ENCODE measurements around the gene AGAP3.

Gene AGAP3

DNA sequence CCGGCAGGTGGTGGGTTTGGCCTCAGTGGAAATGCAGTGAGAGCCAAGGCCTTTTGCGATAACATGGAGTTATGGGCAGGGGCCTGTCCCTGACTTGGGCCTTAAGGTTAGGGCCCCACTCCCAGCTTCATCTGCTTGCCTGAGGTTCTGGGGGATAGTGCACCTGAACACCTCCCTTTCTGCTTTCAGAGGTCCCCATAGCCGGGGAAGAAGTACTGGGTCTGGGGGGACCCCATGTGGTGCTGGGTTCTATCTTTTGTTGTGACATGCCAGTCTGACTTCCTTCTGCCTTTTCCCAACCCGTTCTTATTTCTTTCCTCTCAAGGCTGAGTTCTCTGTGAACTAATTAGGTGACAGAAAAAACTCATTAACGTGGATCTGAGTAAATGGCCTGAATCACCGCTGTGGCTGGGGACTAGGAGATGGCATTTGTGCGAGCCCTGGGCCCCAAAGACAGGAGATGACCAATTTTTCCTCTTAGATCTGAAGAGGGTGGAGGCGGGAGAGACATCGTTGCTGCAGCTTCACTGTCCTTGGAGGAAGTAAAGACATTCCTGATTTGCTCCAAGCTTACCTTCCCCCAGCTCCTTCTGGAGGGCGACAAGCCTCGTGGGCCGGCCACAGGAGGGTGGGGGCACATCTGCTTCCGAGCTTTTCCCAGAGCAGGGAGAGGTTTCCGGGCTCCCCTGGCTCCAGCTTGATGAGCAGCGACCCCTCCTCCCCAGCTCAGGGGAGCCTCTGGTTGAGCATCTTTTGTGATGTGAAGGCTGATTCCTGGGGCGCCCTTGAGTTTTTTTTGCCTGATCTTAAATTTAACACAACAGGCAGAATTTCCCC lies 2.0 kb downstream of the AGAP3 start:
- DNase-seq (ENCODE audit: low read depth), result no peak

DNA sequence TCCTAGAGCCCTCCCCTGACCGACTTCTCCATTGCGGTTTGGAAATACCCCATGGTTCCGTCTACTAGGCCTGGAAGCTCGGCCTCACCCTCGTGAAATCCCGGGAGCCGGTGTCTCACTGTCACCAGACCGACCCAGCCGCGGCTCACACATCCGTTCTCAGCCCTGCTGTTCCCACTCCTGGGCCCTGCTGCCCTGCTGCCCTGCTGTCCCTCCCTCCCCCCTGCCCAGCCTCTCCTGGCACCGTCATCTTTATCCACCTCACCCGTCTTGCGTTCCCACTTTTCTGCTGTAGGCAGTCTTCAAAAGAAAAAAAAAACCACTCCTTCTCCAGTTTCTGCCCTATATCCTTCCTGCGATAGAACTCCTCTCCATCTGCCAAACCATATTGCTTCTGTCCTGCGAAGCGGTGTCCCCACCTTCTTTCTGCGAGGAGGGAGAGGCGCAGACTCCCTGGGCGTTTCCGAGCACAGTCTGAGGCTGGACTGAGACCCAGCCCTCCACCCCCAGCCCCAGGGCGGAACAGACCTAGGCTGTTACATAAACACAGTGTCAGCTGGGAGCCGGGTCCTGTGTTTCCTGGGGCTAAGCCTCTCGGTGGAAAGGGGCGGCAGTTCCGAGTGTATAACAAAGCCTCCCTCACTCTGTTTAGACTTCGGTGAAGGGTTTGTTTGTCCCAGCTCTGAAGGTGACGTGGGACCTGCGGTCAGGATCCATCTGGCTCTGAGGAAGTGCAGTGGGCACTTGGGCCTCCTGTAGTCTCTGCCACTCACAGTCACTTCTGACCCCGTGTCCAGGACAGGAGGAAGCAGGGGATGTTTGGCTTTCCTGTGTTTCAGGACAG lies 2.8 kb downstream of the AGAP3 start:
- DNase-seq (ENCODE audit: low read depth), result no peak

DNA sequence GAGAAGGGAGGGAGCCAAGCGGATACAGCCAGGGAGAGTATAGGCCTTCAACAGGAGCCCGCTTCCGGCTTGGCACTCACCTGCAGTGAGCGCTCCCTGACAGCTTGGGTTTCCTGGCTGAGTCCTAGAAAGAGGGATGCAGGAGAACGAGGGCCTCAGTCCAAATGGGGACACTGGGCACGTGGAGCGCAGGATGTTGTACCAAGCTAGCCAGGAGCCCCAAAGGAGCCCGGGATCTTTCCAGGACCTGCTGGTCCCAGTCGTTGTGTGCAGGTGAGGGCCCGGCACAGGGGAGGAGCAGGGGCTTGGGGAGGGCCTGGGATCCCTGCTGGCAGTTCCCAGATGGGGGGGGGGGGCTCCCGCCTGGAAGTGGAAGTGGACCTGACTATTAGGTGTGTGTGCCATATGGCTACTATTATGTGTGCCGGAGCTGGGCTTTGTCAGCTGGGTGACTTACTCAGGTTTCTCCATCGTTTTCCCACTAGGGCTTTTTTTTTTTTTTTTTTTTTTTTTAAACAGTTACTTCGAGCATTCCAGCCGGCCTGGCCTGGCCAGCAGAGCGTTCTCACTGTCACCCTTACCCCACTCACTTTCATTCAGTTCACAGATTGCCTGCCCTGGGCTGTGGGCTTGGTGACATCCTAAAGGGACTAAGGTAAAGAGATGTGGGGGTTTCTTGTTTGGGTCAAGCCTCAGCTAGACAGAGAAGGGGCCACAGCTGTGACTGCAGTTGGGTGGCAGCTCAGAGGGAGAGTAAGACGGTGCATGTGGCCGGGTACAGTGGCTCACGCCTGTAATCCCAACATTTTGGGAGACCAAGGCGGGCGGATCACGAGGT lies 3.8 kb downstream of the AGAP3 start:
- no peak for DNase-seq (ENCODE audit: low read depth)

DNA sequence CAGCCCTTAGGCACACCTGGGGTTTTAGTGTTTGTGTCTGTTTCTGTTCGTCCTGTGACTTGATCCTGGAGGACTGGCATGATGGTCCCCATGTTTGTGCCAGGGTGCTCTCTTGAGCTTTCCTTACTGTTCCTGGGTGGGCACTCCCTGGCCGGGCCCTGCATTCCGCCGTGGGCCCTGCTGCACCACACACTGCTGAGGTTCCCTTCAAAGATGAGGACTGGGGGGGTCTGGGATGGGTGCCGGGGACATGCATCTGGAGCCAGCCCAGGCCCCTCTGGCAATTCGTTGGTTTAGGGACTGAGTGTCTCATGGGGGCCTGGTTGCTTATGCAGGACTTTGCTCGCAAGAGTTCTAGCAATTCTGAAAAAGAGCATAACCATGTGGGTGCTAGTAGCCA lies 4.7 kb downstream of the AGAP3 start:
- no peak for DNase-seq (ENCODE audit: low read depth)

DNA sequence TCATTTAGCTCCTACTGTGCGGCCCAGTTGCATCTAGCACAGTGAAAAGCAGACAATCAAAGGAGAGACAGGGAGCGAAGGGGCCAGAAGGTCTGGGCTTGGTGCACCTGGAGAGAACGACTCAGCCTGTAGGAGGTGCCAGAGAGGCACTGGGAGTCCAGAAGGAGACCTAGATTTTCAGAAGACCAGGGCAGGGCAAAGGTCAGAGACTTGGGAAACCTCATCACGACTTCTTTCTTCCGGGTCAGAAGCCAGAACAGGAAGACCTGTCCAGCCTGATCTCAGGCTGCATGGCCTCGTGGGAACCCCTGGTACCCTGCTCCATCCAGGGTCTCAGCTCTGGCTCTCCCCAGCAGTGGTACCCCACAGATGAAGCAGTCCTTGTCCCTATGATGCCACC lies 5.2 kb downstream of the AGAP3 start:
- DNase-seq (ENCODE audit: low read depth), result no peak

DNA sequence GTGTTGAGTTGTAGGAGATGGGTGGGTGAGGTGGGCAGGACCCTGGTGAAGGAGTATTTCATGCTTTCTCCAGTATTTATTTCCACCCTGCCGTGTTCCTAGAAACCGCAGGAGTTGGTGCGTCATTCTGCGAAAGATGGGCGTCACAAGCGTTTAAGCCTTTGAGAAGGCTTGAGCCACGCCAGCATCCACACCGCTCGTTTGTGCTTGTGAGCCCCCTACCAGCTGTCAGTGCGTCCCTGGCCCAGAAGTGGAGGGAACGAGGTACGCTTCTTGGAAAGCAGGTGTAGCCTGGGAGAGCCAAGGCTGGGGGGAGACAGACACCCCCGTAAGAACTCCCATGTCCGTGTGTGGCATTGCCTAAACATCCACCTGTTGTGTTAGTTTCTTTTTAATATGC lies 5.7 kb downstream of the AGAP3 start:
- DNase-seq (ENCODE audit: low read depth), result no peak

DNA sequence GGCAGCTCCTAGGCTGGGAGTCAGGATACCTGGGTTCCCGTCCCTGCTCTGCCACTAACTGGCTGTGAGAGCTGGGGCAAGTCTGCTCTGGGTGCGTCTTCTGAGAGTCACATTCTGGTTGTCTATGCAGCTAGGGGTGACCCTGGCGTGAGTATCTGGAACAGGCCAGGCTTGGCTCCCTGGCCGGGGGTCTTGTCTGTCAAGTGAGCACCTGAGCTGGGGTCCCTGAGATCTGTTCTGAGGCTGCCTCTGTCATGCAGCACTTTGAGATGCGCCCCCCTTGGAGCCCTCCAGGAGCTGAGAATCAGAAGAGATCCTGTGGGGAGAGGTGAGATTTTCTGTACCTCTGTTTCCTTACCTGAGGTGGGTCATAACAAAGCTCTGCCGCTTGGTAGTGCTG lies 7.5 kb downstream of the AGAP3 start:
- DNase-seq (ENCODE audit: low read depth), result no peak

DNA sequence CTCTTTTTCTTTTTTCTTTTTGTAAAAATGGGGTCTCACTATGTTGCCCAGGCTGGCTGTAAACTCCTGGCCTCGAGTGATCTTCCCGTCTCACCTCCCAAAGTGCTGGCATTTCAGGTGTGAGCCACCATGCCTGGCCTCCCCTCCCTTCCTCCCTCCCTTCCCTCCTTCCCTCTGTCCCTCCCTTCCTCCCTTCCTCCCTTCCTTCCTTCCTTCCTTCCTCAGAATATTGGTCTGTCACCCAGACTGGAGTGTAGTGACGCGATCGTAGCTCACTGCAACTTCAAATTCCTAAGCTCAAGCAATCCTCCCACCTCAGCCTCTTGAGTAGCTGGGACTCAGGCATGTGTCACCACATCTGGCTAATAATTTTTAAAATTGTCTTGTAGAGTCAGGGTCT lies 8.4 kb downstream of the AGAP3 start:
- DNase-seq (ENCODE audit: low read depth), result no peak

DNA sequence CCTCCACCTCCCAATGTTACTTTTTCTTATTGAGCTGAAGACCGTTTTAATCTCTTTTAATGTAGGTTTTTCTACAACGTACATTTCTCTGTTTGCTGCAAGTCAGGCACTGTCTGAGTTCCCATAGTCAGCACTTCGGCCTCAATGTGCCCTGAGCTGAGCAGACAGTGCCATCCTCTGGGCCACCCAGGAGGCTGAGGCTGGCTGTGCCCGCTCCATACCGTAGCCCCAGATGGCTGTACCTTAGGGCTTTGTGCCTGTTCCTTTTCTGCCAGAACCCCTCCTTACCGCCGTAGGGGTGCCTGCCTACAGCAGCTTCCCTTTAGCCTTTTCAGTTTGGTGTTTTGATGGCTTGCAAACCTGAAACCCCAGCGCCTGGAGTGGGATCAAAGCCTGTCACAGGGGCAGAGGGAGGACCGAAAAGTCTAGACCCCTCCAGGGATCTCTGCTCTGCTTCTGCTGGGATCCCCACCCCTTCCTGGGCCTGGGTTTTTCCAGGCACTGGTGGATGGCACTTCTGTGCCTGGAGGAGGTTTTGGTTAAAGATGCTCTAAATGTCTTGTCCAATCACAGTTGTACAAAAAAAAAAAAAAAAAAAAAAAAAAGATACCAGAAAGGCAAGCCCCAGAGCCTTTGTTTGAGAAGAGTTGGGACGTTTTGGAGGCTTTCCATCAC lies 9.0 kb downstream of the AGAP3 start:
- DNase-seq (ENCODE audit: low read depth), result no peak

DNA sequence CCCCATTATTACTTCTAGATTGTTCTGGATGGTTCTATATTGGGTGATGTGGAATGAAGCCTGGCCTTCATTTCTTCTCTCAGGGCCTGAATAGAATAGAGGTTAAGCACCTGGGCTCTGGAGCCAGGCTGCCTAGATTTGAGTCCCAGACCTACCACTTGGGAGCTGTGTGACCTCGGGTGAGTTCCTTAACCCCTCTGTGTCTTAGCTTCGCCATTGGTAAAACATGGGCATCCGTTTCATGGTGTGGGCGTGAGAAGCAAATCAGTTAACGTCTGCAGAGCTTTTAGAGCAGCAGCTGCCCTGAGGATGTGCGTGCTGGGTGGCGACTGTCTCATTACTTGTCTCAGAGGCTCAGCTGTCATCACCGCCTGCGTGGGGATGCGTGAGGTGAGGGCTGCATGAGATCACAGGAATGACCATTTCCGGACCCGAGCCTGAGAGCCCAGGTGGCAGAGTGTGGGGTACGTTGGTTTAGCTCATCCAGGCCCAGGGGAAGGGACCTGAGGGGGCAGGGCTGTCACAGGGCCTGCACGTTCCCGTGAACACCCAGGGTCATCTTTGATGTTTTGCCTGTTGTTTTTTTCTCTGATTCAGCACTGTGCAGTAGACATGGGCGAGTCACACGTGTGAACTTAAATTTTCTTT lies 9.7 kb downstream of the AGAP3 start:
- DNase-seq (ENCODE audit: low read depth), result no peak

DNA sequence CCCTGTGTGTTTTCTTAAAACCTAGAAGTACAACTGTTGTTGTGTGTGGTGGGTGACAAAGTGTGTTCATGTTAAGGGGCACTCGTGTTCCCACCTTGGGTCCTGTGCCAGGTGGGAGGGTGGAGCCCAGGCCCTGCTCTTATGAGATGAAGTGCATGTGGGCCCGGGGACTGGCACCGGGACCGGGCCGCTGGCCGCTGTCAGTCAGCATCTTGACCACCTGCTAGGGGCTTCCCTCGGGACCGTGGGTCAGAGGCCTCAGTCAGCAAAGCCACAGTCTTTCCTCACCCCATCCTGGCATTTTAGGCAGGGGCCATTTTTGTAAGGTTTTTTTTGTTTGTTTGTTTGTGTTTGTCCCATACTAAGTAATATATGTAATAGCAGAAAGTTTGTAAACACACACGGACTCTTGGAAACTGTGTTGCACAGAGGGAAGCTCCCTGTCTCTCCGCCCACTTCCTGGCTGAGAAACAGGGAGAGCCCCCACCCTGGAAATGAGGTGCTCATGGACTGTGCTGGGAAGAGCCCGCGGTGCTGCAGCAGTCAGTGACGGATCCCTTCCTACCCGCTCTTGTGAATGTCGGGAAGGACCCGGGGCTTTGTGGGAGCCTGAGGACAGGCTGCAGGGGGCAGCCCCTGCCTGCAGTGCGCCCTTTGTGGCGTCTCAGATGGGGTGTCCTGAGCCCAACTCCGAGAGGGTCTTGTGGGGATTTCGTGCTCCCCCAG lies 13.4 kb downstream of the AGAP3 start:
- DNase-seq (ENCODE audit: low read depth), result no peak

DNA sequence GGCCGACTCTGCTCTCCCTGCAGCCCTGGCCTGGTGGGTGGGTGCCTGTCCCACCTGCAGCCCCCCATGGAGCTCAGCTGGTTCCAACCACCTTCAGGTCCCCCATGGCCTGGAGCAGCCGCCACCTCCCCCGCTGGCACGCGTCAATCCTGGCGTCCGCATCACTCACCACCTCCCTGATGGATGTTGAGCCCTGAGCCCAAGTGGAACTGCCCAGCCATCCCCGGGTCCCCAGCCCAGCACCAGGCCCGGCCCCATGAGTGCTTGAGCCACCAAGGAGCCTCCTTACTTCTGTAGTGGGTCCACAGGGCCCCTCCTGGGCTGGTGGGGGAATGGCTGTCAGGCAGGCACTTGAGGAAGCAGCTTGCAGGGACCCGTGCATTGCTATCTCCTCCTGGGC lies 14.6 kb downstream of the AGAP3 start:
- no peak for DNase-seq (ENCODE audit: low read depth)

DNA sequence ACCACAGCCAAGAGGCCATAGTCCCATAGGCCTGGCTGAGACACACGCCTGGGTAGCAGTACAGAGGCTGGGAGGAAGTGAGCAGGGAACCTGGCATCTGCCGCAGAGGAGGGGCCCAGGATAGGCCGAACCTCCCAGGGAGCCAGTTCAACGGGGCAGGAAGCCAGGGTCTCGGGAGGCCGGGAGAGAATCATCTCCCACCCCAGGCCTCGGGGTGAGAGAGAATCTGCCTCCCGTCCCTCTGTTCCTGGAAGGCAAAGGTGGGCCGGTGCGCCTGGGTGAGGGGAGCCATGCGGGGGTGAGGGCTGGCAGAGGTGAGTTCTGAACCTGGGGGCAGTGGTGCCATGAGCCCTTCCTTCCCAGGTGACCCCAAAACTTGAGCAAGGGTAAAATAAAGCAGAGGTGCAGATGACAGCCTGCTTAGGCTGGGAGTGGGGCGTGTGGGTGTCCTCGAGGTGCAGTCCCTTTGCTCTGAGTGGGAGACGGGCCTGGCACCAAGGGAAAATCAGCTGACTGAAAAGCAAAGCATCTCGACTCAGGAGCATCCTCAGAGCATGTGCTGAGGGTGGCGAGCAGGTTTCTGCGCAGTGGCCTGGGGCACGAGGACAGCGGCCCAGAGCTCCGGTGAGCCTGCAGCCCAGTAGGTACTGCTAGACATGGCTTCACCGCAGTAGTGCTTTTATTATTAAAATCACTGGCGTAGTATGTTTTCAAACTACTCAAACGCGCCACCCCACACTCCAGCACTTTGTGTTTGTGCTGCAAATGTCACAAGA lies 15.5 kb downstream of the AGAP3 start:
- no peak for DNase-seq (ENCODE audit: low read depth)

DNA sequence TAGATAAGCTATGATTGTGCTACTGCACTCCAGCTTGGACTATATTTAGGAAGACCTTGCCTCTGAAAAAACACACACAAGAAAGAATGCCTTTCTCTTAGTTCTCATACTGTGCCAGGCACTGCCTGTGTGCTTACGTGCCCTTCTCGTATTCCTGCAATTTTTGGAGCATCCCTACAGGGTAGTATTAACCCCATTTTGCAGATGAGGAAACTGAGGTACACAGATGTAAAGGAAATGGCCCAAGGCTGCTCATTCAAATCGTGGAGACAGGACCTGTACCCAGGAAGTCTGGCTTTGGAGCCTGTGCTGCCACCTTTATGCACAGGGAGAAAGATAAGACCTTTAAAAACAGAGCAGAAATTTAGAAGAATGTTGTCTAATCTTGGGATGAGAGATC lies 16.7 kb downstream of the AGAP3 start:
- no peak for DNase-seq (ENCODE audit: low read depth)

DNA sequence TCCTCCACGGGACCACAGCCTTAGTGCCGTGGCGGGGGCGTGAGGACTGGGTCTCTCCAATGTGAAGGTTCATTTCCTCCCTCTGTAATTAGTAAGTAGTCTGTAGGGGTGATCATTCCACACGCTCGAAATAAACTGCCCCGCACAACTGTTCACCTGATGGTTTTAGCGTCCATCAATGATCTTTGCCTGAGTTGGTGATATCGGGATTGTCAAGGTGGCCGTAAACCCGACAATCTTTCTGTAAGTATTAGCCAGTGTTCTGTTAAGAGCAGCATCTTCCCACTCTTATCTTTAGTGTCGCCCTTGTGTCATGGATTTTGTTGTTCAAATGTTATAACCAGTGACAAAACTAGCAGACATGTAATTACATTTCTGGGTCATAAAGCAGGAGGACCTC lies 17.7 kb downstream of the AGAP3 start:
- DNase-seq (ENCODE audit: low read depth), result no peak

DNA sequence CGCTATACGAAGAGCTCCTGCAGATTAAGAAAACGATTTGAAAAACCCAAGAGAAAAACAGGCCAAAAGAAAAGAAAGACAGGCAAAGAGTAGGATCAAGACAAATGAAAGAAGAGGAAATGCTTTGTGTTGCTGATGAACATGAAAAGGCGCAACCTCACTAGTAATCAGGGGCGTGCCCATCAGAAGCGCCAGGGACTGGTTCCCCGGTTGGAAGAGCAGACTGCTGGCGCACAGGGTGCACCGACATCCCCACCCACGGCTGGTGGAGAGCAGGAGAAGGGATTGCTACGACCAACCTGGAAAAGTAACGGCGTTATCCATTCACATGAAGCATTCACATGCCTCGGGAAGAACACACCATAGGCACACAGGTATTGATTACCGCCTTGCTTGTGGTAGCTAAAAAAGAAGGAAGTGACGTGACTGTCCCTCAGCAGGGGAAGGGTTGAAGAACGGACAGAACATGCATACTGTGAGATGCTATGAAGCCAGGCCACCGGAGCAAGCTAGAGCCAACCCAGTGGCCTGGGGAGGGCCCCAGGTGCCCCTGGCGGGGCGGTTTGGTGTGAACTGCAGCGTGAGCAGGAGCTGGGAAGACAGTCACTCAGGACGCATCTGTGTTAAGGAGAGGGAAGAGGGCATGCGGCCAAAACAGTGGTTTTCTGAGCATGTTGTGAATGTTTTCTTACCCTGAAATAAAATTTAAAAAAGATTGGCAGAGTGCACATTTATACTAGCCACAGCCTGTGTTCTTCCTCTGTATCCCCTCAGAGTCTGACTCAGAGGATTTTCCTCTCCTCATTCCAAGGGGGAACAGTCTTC lies 18.3 kb downstream of the AGAP3 start:
- DNase-seq (ENCODE audit: low read depth), result no peak

DNA sequence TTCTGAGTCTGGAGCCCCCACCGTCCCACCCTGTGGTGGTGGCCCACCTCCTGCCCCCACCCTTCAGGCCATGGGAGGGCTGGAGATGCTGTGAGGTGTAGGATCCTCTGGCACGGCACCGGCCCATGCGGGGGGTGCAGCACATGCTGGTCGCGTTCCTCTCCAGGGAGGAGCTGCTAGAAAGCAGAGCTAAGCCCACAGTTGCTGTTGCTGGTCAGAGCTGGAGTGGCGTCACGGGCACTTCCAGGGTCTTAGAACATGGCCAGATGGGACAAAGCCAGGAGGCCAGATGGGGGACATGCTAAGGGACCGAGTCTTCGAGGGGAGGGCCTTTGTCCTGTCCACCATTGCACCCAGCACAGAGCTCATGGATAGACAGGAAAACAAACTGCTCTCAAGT lies 21.6 kb downstream of the AGAP3 start:
- DNase-seq (ENCODE audit: low read depth), result no peak

DNA sequence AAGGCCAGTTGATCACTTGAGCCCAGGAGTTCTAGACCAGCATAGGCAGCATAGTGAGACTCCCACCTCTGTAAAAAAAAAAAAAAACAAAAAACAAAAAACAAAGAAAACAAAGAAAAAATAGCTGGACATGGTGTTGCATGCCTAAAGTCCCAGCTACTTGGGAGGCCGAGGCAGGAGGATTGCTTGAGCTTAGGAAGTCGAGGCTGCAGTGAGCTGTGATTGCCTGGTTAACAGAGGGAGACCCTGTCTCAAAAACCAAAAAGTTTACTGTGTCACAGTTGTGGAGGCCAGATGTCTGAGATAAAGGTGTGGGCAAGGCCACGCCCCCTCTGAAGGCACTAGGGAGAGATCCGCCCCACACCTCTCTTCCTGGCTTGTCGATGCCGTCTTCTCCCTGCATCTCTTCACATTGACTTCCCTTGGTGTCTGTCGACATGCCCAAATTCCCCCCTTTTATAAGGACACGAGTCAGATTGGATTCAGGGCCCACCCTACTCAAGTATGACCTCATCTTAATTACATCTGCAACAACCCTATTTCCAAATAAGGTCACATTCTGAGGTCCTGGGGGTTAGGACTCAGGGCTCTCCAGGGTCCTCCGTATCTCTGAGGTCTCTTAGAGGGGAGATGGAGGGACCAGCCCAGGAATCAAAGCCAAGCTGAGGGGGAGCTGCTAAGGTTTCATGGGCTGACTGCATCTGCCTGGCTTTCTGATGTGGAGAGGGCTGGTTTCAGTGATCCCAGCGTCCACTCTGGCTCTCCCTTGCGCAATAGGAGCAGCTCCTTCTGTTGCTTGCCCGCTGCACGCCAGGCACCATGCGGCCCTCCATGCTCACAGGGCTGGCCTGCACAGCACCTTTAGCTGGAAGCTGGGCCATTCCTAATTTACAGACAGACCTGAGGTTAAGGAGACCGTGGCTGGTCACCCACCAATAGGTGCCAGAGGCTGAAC lies 23.1 kb downstream of the AGAP3 start:
- DNase-seq (ENCODE audit: low read depth), result no peak

All from activated T-cell treated with anti-CD3 and anti-CD28 coated beads for 1 hour (primary cell).